ENCODE measurements around the gene MARVELD1.

DNA sequence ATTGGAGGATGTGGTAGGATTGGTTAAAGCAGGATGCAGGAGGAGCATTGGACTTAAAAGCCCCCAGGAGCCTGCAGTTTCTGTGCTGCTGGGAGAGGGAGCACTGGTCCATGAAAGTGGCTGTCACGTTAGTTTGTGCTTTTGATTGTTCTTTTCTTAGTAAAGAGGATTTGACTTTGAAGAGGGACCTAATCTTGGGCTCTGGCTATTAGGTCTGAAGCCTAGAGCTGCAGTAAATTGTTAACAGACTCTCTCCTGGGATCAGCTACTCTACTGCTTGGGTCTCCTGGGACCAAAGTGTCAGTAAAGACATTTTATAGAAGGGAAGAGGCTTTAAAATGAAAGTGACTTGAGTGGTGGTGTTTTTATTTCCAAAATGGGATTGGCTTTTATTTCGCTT, 27.1 kb downstream of the MARVELD1 start:
- TF ChIP-seq GATA2 (IDR thresholded peaks at IDR 0.05; ENCODE audit: low read depth, low read length) (no peak), GATA3 (IDR thresholded peaks at IDR 0.05; ENCODE audit: low read depth, low read length) (no peak)

Data from SH-SY5Y (cell line).